NCI-H345 treated with DMSO at 0.1 percent for 48 hours (cell line): ENCODE results near the gene ADAMTS20.
"Not testable (repeated sequence)": the region's sequence is repeated elsewhere in the genome, so short reads cannot be mapped to it uniquely, and the experiment has no call there.

Experiments used
- DNase-seq: peaks from one replicate; lab custom pipeline; 2025; ENCODE audit not compliant: unreplicated experiment; lab: John Stamatoyannopoulos, UW

ADAMTS20 gene, protein sequence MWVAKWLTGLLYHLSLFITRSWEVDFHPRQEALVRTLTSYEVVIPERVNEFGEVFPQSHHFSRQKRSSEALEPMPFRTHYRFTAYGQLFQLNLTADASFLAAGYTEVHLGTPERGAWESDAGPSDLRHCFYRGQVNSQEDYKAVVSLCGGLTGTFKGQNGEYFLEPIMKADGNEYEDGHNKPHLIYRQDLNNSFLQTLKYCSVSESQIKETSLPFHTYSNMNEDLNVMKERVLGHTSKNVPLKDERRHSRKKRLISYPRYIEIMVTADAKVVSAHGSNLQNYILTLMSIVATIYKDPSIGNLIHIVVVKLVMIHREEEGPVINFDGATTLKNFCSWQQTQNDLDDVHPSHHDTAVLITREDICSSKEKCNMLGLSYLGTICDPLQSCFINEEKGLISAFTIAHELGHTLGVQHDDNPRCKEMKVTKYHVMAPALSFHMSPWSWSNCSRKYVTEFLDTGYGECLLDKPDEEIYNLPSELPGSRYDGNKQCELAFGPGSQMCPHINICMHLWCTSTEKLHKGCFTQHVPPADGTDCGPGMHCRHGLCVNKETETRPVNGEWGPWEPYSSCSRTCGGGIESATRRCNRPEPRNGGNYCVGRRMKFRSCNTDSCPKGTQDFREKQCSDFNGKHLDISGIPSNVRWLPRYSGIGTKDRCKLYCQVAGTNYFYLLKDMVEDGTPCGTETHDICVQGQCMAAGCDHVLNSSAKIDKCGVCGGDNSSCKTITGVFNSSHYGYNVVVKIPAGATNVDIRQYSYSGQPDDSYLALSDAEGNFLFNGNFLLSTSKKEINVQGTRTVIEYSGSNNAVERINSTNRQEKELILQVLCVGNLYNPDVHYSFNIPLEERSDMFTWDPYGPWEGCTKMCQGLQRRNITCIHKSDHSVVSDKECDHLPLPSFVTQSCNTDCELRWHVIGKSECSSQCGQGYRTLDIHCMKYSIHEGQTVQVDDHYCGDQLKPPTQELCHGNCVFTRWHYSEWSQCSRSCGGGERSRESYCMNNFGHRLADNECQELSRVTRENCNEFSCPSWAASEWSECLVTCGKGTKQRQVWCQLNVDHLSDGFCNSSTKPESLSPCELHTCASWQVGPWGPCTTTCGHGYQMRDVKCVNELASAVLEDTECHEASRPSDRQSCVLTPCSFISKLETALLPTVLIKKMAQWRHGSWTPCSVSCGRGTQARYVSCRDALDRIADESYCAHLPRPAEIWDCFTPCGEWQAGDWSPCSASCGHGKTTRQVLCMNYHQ (N-terminal part only)

DNA sequence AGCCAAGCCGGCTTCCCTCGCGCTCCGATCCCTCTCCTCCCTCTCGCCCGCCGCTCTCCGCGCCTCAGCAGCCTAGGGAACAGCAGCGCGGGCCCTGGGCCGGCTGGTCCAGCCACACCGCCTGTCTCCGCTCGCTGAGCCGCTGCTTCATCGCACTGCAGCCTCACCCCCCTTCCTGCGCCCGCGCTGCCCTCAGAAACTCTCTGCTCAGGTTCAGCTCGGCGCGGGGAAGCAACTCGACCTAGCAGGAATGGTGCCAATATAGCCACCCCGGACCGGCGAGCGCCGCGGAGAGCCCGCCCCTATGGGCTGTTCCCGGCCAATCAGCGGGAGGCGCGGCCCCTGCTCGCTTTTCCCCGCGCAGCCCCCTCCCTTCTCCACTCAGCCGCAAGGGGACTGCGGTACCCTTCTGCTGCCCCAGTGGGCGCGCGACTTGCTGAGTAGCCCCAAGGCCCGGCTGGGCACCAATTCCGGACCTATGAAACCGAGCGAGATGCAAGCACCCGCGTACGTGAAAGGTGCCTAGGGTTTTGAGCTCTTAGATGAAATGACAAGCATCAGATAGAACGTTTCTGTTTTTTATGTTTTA, at the start of gene ADAMTS20:
Gene ADAMTS20 (minus strand): TSS at position 233 of the 589 bp plus-strand sequence. CDS start 282 bp downstream, outside the sequence.
- DNase-seq = no peak

DNA sequence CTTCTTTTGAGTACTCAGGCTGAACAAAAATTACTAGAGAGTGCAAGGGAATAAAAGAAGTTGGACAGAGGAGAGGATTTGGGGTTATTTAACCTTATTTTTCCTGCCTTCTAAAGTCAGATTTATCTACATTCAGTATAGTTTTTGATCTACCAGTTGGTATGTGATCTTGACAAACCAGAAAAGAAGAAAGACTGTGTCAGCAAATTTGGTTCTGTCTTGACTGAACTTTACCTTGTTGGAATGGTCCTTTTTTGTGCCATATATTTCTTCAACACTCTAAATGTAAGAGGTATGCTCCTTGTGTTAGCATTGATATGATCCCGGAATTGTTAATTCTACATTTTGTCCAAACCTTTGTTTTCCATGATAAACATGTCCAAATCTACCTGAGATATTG, 47.7 kb upstream of the ADAMTS20 start:
- no peak for DNase-seq

DNA sequence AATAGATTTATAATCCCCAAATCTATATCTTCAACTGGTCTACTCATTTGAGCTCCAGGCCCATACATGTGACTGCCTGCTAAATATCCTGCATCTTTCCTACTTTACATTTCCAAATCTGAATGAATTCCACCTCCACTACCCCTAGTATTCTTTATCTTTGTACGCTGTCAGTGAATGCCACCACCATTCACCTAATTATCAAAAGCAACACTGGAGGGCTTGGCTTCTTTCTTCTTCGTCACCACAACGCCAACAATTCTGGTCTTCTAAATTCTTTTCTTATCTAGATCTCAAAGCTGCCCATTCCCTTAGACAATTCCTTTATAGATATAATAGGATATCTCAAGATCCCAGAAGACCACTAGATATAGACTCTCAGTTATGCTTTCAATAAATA, 47.1 kb upstream of the ADAMTS20 start:
- no peak for DNase-seq

DNA sequence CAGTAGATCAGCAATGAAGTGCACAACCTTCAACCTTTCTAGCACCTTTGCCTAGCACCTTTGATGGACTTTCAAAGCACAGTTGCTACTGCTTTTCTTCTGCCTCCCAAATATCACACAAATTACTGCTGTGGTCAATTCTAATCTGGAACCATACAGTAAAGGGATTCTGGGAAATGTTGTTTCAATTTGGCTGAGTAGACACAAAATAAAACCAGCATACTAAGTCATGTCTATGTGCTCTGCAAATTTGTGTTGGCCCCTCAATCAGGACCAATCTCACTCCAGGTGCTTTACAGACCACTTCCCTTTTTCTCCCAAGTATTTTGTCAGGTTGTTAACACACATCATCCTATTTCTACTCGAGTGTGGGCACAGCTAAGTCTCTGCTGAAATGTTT, 38.3 kb upstream of the ADAMTS20 start:
- DNase-seq = no peak

DNA sequence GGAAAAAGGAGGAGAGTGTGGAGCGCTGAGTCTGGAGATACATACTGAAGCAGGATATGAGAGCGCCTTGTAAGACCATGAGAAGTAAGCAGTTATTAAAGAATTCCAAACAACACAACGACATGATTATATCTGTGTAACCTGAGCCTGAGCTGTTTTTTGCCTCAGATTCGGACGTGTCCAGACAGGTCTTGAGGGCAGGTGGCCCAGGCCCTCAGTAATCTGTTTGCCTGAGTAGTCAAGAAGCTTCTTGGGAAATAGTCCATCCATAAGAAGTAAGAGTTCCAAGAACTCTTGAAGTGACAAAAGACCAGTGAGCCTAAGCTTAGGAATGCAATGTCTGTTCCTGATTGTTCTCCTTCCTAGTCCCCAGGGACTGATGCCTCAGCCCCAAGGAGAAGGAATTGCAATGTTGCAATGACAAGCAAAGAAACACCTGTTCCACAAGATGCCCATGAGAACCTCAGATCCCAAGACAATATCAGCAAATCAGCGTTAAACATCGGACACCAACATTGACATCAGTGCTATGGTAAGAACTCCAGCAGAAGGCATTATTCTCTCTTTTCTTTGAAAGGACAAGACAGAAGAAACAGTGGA, 34.7 kb upstream of the ADAMTS20 start:
- DNase-seq = no peak

DNA sequence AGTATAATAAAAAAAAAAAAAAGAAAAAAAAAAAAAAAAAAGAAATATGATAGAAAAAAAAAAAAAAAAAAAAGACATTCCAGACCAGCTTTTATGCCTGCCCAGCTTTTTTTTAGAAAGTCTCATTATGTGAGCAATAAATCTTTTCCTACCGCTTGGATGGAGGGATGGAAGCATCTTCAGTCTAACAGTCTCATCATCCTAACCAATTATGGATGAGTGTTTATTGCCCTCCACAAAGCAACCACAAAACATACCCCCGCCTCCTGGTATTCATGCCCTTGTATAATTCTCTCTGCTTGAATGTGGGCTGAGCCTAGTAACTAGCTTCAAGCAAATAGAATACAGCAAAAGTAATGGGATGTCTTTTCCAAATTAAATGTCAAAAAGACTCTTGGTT, 33.7 kb upstream of the ADAMTS20 start:
- no peak for DNase-seq

DNA sequence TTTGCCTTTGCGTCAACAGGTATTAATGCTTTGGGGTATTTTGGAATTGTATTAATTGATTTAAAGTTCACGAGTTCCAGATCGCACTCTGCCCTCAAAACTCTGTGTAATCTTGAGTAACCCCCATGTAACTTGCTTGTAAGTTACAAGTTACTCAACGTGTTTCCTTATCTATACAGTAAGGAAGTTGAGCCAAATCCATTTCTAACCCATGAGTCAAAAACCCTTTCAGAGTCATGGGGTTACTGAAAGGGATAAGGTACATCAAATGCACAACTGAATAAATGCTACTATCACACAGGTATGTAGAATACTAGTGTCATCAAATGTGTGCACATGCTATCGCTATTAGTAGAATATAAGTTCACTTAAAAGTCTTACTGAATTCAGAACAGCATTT, 28.6 kb upstream of the ADAMTS20 start:
- no peak for DNase-seq

DNA sequence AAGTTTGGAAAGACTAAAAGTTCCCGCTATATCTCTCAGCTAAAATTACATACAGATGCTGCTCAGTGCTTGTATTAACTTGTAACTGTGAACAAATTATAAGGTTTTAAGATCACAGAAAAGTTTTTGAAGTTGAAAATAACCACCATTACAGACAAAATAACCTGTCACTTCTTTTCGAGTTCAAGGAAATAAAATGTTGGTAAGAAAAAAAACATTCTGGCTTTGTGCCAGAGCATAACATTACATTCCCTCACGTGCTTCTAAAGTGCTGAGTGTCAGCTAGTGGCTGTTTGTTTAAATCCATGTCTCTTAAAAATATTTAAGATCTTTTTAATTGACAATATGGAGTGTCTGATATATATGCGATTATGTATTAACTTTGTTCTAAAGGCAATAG, 27.2 kb upstream of the ADAMTS20 start:
- DNase-seq = no peak

DNA sequence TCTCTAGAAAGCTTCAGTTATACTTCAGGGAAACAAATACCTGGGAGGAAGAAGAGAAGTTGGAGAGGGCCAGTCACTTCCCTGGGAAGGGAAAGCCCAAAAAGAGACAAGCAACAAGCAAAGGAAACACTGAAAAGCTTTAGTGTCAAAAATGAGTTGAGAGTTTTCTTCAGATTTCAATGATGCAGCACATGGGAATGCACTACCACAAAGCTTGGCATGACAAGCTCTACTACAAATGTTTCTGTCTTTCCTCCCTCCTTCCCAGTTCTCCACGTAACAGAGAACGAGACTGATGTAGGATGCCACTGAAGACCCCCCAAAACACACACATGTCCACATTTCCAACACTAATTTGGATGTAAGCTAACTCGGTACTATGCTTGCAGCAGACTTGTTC, 26.8 kb upstream of the ADAMTS20 start:
- no peak for DNase-seq

DNA sequence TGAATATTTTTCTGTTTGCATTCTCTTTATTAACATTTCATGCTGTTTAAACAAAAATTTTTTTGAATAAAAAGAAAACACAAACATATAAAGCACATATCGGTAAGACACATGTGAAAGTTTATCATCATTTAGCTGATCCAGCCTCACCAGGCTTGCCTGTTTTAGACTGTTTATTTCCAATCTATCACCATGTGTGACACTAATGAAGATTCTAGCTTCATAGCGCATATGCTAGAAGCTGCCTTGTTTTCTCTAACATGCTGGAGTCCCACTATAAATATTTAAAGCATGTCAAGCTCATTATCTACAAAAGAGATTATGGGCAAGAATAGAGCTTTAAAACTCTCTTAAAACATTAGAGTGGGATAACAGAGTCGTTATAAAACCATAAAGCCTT, 25.4 kb upstream of the ADAMTS20 start:
- no peak for DNase-seq

DNA sequence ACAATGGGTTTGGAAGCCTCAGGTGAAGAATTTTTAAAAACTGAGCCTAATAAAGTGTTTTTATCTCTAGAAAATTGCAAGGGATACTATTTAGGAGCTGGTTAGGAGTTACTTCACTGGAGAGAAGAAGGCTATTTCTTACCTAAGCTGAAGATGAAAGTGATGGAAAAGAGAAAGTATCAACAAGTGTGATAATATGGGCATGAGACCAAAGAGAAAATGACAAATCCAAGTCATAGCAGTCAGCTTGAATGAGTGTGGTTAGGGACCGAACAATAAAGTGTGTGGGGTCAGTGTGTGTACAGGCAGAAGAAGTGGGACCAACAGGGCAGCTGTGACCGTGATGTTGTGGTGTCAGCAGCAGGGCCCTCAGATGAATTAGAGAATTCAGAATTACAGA, 24.2 kb upstream of the ADAMTS20 start:
- no peak for DNase-seq

DNA sequence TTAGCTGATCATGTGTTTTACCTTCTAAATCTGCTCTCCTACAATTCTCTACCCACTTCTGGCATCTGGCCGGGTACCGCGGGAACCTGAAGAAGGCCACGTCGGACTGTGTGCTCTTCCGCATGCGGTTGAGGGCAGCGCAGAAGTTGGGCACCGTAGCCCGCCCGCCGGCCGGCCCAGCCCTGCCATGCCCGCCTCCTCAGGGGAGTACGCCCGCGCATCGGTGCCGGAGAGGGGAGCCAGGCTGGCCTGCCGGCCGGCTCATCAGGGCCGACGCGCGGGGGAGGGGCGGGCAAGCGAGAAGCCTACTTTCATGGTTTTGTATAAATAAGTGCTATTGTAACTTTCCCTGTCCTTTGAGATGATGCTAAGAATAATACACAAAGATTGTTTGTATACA, 19.9 kb upstream of the ADAMTS20 start:
- DNase-seq = no peak

DNA sequence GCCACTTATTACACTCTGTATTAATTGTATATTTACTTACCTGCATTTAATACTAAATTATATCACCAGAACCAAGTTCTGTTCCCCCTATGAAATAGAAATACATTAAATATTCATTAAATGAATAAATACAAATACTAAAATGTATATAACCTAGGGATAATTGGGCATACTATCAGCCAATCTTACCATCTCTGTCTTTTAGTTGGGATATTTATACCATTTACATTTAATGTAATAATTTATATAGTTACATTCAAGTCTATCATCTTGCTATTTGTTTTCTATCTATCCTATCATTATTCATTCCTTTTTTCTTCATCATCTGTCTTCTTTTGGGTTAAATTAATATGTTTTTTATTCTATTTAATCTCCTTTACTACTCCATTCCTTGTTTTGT, 4.1 kb upstream of the ADAMTS20 start:
- no peak for DNase-seq

DNA sequence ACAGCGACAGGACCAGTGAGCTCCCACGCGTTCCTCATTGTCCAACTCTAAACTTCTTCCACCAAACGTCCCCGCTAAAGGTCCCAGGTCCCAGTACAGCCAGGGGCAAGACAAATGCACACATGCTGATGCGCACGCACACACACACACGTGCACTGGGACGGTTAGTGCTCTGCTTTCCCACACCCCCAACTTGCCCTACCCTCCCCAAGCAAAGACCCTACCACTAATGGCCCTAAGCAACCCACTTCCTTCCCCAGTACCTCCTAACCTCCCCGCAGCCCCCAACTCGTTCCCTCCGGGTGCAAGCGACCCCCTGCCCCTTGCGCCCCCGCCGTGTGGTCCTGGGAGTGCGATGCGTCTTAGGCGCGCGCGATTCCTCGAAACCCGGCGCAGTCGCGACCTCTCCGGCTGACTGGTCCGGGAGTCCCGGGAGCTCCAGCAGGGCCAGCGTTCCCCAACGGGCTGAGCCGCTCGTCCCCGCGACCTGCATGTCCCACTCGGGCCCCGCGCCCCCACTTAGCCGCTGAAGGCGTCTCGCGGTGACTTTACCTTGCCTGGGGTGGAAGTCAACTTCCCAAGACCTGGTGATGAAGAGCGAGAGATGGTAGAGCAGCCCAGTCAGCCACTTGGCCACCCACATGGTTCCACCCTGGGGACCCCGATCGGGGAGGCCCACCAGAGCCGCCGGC, 578 bp downstream of the ADAMTS20 start:
- DNase-seq = no peak

DNA sequence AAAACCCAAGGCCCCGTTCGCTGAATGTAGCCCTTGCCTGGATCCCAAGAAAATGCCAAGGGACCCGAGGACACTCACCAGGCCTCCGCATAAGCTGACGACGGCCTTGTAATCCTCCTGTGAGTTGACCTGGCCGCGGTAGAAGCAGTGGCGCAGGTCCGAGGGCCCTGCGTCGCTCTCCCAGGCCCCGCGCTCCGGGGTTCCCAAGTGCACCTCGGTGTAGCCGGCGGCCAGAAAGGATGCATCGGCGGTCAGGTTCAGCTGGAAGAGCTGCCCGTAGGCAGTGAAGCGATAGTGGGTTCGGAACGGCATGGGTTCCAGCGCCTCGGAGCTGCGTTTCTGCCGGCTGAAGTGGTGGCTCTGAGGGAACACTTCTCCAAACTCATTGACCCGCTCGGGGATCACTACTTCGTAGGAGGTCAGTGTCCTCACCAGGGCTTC, 1.2 kb downstream of the ADAMTS20 start:
- no peak for DNase-seq

DNA sequence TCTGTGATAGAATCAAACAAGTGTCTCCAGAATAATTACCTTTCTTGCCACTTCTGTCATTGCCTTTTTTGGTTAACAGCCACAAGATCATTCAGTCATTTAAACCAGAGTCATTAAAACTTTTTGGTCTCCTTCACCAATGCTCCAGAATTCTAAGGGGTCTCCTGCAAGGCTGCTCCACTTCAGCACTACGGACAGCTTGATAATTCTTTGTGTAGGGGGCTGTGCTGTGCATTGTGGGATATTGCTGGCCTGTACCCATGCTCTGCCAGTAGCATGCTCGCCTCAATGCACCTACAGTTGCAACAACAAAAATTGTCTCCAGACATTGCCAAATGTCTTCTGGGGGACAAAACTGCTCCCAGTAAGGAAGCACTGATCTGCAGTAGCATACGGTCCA, 7.3 kb downstream of the ADAMTS20 start:
- DNase-seq = no peak

DNA sequence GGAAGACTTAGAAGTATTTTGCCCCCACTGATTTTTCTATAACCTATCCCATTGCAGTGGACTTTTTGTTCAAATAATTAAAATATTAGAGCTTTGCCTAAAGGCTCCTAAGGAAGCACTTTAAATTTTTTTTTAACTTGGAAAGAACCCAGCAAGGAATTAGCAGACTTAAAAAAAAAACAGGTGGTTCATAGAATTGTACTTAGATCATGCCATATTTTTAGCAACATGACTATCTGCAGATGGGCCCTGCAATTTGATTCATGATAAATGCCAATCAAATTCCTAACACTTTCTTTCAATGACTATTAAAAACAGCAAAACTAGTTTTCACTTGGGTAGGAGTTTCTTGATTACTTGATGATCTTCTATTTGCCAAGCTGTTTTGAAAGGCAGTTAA, 11.5 kb downstream of the ADAMTS20 start:
- DNase-seq = no peak

DNA sequence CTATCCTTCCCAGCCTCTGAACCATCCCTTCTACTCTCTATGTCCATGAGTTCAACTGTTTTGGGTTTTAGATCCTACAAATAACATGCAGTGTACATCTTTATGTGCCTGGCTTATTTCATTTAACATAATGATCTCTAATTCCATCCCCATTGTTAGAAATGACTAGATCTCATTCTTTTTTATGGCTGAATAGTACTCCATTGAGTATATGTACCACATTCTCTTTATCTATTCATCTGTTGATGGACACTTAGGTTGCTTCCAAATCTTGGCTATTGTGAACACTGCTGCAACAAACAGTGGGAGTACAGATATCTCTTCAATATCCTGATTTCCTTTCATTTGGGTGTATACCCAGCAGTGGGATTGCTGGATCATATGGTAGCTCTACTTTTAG, 14.3 kb downstream of the ADAMTS20 start:
- DNase-seq = not testable (repeated sequence)

DNA sequence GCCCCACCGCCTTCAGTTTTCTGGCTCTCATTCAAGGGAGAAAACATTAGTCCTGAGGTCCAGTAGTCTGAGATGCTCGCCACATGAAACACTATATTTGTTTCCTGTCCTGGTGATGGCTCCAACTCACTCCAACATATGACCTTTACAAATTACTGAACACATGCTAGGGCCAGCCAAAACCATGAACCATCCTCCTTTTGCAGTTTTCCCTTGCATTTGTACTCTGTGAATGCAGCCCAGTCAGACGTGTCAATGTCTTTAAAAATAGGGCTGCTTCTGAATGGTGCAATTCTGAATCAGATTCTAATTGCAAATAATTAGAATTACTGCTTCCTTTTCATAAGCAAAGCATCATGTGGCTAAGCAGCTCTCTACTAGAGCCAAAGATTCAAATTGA, 36.0 kb downstream of the ADAMTS20 start:
- DNase-seq = no peak

DNA sequence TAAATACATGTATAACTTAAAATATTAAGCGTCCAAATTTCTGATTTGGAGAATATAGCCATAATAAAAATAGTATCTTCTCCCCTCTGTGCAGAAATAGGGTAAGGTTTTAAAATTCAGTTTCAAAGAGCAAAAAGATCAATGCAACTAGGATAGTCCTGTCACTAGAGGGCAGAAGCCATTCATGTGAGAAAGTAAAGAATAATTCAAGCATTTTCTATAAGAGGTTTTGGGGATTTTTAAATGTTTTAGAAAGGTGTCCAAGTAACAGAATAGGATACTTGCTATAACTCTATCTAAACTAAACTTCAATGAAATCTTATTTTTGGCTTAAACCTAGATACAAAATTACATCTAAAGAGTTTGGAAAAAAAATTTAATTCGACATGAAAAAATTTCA, 50.3 kb downstream of the ADAMTS20 start:
- DNase-seq = no peak
